ENCODE results near the gene RNASE11. TPM values are rescaled to one million over a fixed set of nuclear protein-coding genes. Genes with fewer than 3 reads are reported as not detected.
"Not testable (repeated sequence)": the region's sequence is repeated elsewhere in the genome, so short reads cannot be mapped to it uniquely, and the experiment has no call there.

Gene RNASE11
- total RNA-seq, 2 experiments from 2014 or later = not detected

GRCh38 chr14:20578325-20578724 lies 9.5 kb downstream of the RNASE11 start:
- no peak overlapping the region for H3K4me2 ChIP-seq (ENCODE audit: low read length)
- H4K20me1 ChIP-seq (ENCODE audit: insufficient read depth, low read length) = no peaks in the 10 kb centered on the region
- no peak overlapping the region for H3K4me3 ChIP-seq (ENCODE audit: low read depth, low read length, poor library complexity, severe bottlenecking)
- no peak overlapping the region for H3K27ac ChIP-seq (ENCODE audit: low read depth, low read length, poor library complexity, severe bottlenecking)
- intact Hi-C loops (cut with micrococcal nuclease; ENCODE audit: unreplicated experiment) = no loop called here
- no peak for DNase-seq (ENCODE audit: low spot score)
- no peaks in the 10 kb centered on the region for H3K9me3 ChIP-seq (ENCODE audit: low read length)
- H3K79me2 ChIP-seq (ENCODE audit: insufficient read depth, low read depth, low read length) = no peaks in the 10 kb centered on the region
- TF ChIP-seq CTCF (conservative IDR thresholded peaks at IDR 0.05; ENCODE audit: low read length) = no peak
- TF ChIP-seq EZH2phosphoT487 (IDR thresholded peaks at IDR 0.05; ENCODE audit: borderline replicate concordance, low read depth, low read length) = no peak
- H3K36me3 ChIP-seq (ENCODE audit: insufficient read depth, low read length) = no peaks in the 10 kb centered on the region
- no TSS peak for BruUV-seq (replicated peaks)
- ChIA-PET CTCF (ENCODE audit: unreplicated experiment) (no interaction called here), POLR2A (no interaction called here)
- H2AFZ ChIP-seq (ENCODE audit: low read length) = no peak overlapping the region
- H3K4me1 ChIP-seq (ENCODE audit: insufficient read depth, low read length, poor library complexity, severe bottlenecking) = no peaks in the 10 kb centered on the region
- H3K9me2 ChIP-seq (ENCODE audit: insufficient read depth, low read length) = no peaks in the 10 kb centered on the region; the same call in 1 of the 2 replicates

DNA sequence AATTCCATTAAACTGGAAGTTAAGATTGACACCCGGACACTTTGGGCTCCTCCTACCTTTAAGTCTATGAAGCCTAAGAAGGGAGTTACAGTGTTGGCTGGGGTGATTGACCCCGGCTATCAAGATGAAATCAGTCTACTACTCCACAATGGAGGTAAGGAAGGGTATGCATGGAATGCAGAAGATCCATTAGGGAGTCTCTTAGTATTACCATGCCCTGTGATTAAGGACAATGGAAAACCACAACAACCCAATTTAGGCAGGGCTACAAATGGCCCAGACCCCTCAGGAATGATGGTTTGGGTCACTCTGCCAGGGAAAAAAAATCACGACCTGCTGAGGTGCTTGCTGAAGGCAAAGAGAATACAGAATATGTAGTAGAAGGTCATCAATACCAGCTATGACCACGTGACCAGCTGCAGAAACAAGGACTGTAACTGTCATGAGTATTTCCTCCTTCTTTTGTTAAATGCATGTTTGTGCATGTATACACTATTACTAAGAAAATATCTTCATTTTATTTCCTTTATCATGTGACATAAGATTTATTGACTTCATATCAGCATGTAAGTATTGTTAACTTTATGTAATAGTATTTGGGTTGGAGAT lies 15.3 kb downstream of the RNASE11 start:
- DNase-seq (ENCODE audit: low spot score) = not testable (repeated sequence)

DNA sequence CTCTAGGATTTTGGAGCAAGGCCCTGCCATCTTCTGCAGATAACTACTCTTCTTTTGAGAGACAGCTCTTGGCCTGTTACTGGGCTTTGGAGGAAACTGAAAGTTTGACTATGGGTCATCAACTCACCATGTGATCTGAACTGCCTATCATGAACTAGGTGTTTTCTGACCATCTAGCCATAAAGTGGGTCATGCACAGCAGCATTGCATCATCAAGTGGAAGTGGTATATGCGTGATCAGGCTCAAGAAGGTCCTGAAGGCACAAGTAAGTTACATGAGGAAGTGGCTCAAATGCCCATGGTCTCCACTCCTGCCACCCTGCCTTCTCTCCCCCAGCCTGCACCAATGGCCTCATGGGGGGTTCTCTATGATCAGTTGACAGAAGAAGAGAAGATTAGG lies 17.1 kb downstream of the RNASE11 start:
- POLR2A ChIA-PET; CTCF ChIA-PET (ENCODE audit: unreplicated experiment); H3K9me3 ChIP-seq (ENCODE audit: low read length); H3K9me2 ChIP-seq (ENCODE audit: insufficient read depth, low read length); DNase-seq (ENCODE audit: low spot score); H3K4me1 ChIP-seq (ENCODE audit: insufficient read depth, low read length, poor library complexity, severe bottlenecking); H3K79me2 ChIP-seq (ENCODE audit: insufficient read depth, low read depth, low read length); H3K36me3 ChIP-seq (ENCODE audit: insufficient read depth, low read length); H3K27ac ChIP-seq (ENCODE audit: low read depth, low read length, poor library complexity, severe bottlenecking); H2AFZ ChIP-seq (ENCODE audit: low read length); intact Hi-C loops (cut with micrococcal nuclease; ENCODE audit: unreplicated experiment); H3K4me3 ChIP-seq (ENCODE audit: low read depth, low read length, poor library complexity, severe bottlenecking); BruUV-seq (replicated peaks); H3K4me2 ChIP-seq (ENCODE audit: low read length); H4K20me1 ChIP-seq (ENCODE audit: insufficient read depth, low read length): not testable (repeated sequence)

More for the DNA sequence above, 15.3 kb downstream of the RNASE11 start:
- intact Hi-C loops (cut with micrococcal nuclease; ENCODE audit: unreplicated experiment); POLR2A ChIA-PET; H3K9me2 ChIP-seq (ENCODE audit: insufficient read depth, low read length); CTCF ChIA-PET (ENCODE audit: unreplicated experiment); H2AFZ ChIP-seq (ENCODE audit: low read length); H3K36me3 ChIP-seq (ENCODE audit: insufficient read depth, low read length); H3K79me2 ChIP-seq (ENCODE audit: insufficient read depth, low read depth, low read length); H3K4me3 ChIP-seq (ENCODE audit: low read depth, low read length, poor library complexity, severe bottlenecking); H3K4me2 ChIP-seq (ENCODE audit: low read length); H4K20me1 ChIP-seq (ENCODE audit: insufficient read depth, low read length); H3K4me1 ChIP-seq (ENCODE audit: insufficient read depth, low read length, poor library complexity, severe bottlenecking); H3K27ac ChIP-seq (ENCODE audit: low read depth, low read length, poor library complexity, severe bottlenecking); H3K9me3 ChIP-seq (ENCODE audit: low read length); BruUV-seq (replicated peaks): not testable (repeated sequence)

- intact Hi-C loops (cut with micrococcal nuclease; ENCODE audit: unreplicated experiment); H3K4me1 ChIP-seq (ENCODE audit: insufficient read depth, low read length, poor library complexity, severe bottlenecking); H3K27ac ChIP-seq (ENCODE audit: low read depth, low read length, poor library complexity, severe bottlenecking); H3K4me2 ChIP-seq (ENCODE audit: low read length); H4K20me1 ChIP-seq (ENCODE audit: insufficient read depth, low read length); CTCF ChIA-PET (ENCODE audit: unreplicated experiment); POLR2A ChIA-PET; H2AFZ ChIP-seq (ENCODE audit: low read length); H3K79me2 ChIP-seq (ENCODE audit: insufficient read depth, low read depth, low read length); DNase-seq (ENCODE audit: low spot score); H3K9me2 ChIP-seq (ENCODE audit: insufficient read depth, low read length); BruUV-seq (replicated peaks); H3K4me3 ChIP-seq (ENCODE audit: low read depth, low read length, poor library complexity, severe bottlenecking); H3K36me3 ChIP-seq (ENCODE audit: insufficient read depth, low read length); H3K9me3 ChIP-seq (ENCODE audit: low read length): not testable (repeated sequence)
Observed at GRCh38 chr14:20569865-20570264, 17.9 kb downstream of the RNASE11 start.
